GM12865 (cell line): ENCODE results near the gene USP22.

Experiments
- DNase-seq: peaks from one replicate; pipeline ENCODE4 v3.0.0; 2010; ENCODE audit warnings: low read depth
- H3K4me3 ChIP-seq: 2 replicates; pipeline ENCODE4 v1.5.1; 2011; ENCODE audit warnings: mild to moderate bottlenecking, low read depth, low read length, control low read depth
- CTCF ChIP-seq: IDR thresholded peaks from 2 replicates; pipeline ENCODE4 v1.5.1; 2011; ENCODE audit warnings: low read length, control low read depth, low read depth, inconsistent platforms; ENCODE audit not compliant: insufficient read depth; ENCODE audit errors: missing control alignments

Gene USP22

GRCh38 chr17:20992987-20993862 lies 49.6 kb downstream of the USP22 start:
- H3K4me3 ChIP-seq: no peak overlapping the region
- peak; percentile 92 for TF ChIP-seq CTCF
- peak; percentile 72 for DNase-seq

- no peak for TF ChIP-seq CTCF
- no peak overlapping the region for H3K4me3 ChIP-seq
- no peak for DNase-seq
These were observed 50.4 kb downstream of the USP22 start for GRCh38 chr17:20992416-20992815.

GRCh38 chr17:20991276-20992037 lies 51.4 kb downstream of the USP22 start:
- no peak for DNase-seq
- no peak for TF ChIP-seq CTCF
- no peak overlapping the region for H3K4me3 ChIP-seq

- TF ChIP-seq CTCF: no peak
- H3K4me3 ChIP-seq: no peak overlapping the region
- DNase-seq: no peak
These were observed 52.6 kb downstream of the USP22 start for GRCh38 chr17:20989991-20990855.

- no peak for DNase-seq
- no peak overlapping the region for H3K4me3 ChIP-seq
- no peak for TF ChIP-seq CTCF
These were observed 53.3 kb downstream of the USP22 start for GRCh38 chr17:20989481-20989880.

- no peak for TF ChIP-seq CTCF
- no peak overlapping the region for H3K4me3 ChIP-seq
- DNase-seq: no peak
These were observed 53.9 kb downstream of the USP22 start for GRCh38 chr17:20988896-20989295.
